Keratinocyte (primary cell): Measurements from ENCODE around the gene CREB5.

Experiments used
- EZH2 ChIP-seq: IDR thresholded peaks from one replicate; pipeline ENCODE4 v1.6.1; 2012; ENCODE audit warnings: inconsistent platforms, mild to moderate bottlenecking, low read length, moderate library complexity
- TF ChIP-seq, protein P1 (sequence below), 3 experiments: IDR thresholded peaks in 1 of 3; conservative IDR thresholded peaks in 1 of 3; optimal IDR thresholded peaks in 1 of 3; 2 replicates in 2 of 3; 3 replicates in 1 of 3; pipeline versions ENCODE3 to v1.5.1; 2011; ENCODE audit warnings: low read length in 3 of 3, mild to moderate bottlenecking in 3 of 3, moderate library complexity in 2 of 3, control low read depth in 1 of 3, inconsistent platforms in 1 of 3; ENCODE audit not compliant: insufficient read depth in 2 of 3; ENCODE audit errors: extremely low read depth in 1 of 3

DNA sequence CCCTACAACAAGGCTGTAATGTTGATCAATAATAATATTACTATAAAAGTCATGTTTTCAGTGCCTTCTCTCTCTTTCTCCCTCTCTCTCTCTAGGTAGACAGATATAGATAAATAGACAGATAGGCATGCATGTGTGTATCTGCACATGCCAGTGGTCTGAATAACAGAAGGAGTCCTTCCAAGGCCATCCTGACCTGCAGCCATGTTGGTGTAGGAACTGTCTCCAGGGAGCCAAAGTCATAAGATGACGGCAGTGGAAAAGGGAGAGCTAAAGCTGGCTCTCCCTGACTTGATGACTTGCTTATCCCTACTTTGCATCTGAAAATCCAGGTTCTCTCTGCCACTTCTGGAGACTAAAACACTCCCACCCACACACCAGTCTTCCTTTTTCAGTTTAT lies 432.8 kb downstream of the CREB5 start:
- TF ChIP-seq, protein P1, sequence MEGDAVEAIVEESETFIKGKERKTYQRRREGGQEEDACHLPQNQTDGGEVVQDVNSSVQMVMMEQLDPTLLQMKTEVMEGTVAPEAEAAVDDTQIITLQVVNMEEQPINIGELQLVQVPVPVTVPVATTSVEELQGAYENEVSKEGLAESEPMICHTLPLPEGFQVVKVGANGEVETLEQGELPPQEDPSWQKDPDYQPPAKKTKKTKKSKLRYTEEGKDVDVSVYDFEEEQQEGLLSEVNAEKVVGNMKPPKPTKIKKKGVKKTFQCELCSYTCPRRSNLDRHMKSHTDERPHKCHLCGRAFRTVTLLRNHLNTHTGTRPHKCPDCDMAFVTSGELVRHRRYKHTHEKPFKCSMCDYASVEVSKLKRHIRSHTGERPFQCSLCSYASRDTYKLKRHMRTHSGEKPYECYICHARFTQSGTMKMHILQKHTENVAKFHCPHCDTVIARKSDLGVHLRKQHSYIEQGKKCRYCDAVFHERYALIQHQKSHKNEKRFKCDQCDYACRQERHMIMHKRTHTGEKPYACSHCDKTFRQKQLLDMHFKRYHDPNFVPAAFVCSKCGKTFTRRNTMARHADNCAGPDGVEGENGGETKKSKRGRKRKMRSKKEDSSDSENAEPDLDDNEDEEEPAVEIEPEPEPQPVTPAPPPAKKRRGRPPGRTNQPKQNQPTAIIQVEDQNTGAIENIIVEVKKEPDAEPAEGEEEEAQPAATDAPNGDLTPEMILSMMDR (optimal IDR thresholded peaks at IDR 0.05 in 1 of 3, IDR thresholded peaks at IDR 0.05 in 1 of 3, conservative IDR thresholded peaks at IDR 0.05 in 1 of 3; ENCODE audit: extremely low read depth in 1 of 3, insufficient read depth in 2 of 3, low read length in 3 of 3): no peak
- TF ChIP-seq EZH2: no peak
